IMR-90 (cell line): ENCODE data around the gene HCRTR1. TPM values are rescaled to one million over a fixed set of nuclear protein-coding genes. Genes with fewer than 3 reads are reported as not detected.

ENCODE experiments used
- ATAC-seq: fragments of 200-7000 bp; cut with Tn5 transposase; 2 replicates; pipeline ENCODE4 v1.9.1; 2020; ENCODE audit warnings: low read depth, mild to moderate bottlenecking, moderate library complexity
- BruUV-seq: library from RNA; stranded (reverse); fragments of 400-500 nt; replicated peaks from 2 replicates; lab custom pipeline; 2021; lab: Mats Ljungman, UMichigan
- CTCF ChIA-PET: fragments of 300-600 bp; formaldehyde crosslinking; extraction: SDS; loops from one replicate; lab custom pipeline; 2021; ENCODE audit warnings: antibody characterized with exemption; lab: Yijun Ruan, JAX
- POLR2A ChIA-PET: fragments of 300-600 bp; sonication (Branson Sonifier 250); formaldehyde crosslinking; loops from one replicate; lab custom pipeline; 2022; ENCODE audit warnings: antibody characterized with exemption; ENCODE audit not compliant: unreplicated experiment; lab: Charles Lee
- DNase-seq: peaks from one replicate; pipeline ENCODE4 v3.0.0; 2013
- H2AFZ ChIP-seq: replicated peaks from 2 replicates; pipeline ENCODE3; 2013; ENCODE audit warnings: low read length, mild to moderate bottlenecking; ENCODE audit not compliant: poor library complexity
- H2AK5ac ChIP-seq: 2 replicates; pipeline ENCODE4 v1.6.1; 2013; ENCODE audit warnings: low read depth, low read length, inconsistent platforms
- H2AK9ac ChIP-seq: replicated peaks from 2 replicates; pipeline ENCODE3; 2013; ENCODE audit warnings: mild to moderate bottlenecking, low read depth, low read length, moderate library complexity; ENCODE audit not compliant: poor library complexity
- H2BK120ac ChIP-seq: 2 replicates; pipeline ENCODE4 v1.6.1; 2013; ENCODE audit warnings: low read depth, low read length, inconsistent platforms
- H2BK15ac ChIP-seq: 3 replicates; pipeline ENCODE4 v1.6.1; 2013; ENCODE audit warnings: low read depth, low read length, inconsistent platforms
- H2BK20ac ChIP-seq: 2 replicates; pipeline ENCODE4 v1.6.1; 2013; ENCODE audit warnings: low read depth, mild to moderate bottlenecking, inconsistent platforms, low read length, moderate library complexity
- H2BK5ac ChIP-seq: 2 replicates; pipeline ENCODE4 v1.6.1; 2013; ENCODE audit warnings: mild to moderate bottlenecking, low read depth, low read length, inconsistent platforms; ENCODE audit not compliant: poor library complexity, severe bottlenecking
- H3K14ac ChIP-seq: replicated peaks from 2 replicates; pipeline ENCODE4 v1.6.1; 2013; ENCODE audit warnings: low read depth, low read length, inconsistent platforms
- H3K18ac ChIP-seq: 2 replicates; pipeline ENCODE4 v1.6.1; 2013; ENCODE audit warnings: low read depth, low read length, control low read depth
- H3K23ac ChIP-seq: 2 replicates; pipeline ENCODE4 v1.6.1; 2013; ENCODE audit warnings: low read depth, low read length, inconsistent platforms
- H3K27ac ChIP-seq: 2 replicates; pipeline ENCODE4 v1.5.1; 2013; ENCODE audit warnings: mild to moderate bottlenecking, control low read depth, low read length; ENCODE audit not compliant: insufficient read depth
- H3K27me3 ChIP-seq: 2 replicates; pipeline ENCODE4 v1.6.1; 2013; ENCODE audit warnings: low read length; ENCODE audit not compliant: control insufficient read depth, insufficient read depth
- H3K36me3 ChIP-seq: 2 replicates; pipeline ENCODE4 v1.6.1; 2013; ENCODE audit warnings: low read length, mixed read lengths; ENCODE audit not compliant: control insufficient read depth, insufficient read depth
- H3K4ac ChIP-seq: 2 replicates; pipeline ENCODE4 v1.6.1; 2013; ENCODE audit warnings: low read depth, low read length, inconsistent platforms
- H3K4me1 ChIP-seq: 2 replicates; pipeline ENCODE4 v1.6.1; 2013; ENCODE audit warnings: low read length, mixed read lengths; ENCODE audit not compliant: control insufficient read depth, insufficient read depth
- H3K4me2 ChIP-seq: 2 replicates; pipeline ENCODE4 v1.6.1; 2013; ENCODE audit warnings: low read depth, mild to moderate bottlenecking, control low read depth, low read length, moderate library complexity
- H3K4me3 ChIP-seq: 2 replicates; pipeline ENCODE4 v1.5.1; 2013; ENCODE audit warnings: low read depth, mild to moderate bottlenecking, control low read depth, low read length, moderate library complexity; ENCODE audit not compliant: insufficient read depth
- H3K56ac ChIP-seq: 2 replicates; pipeline ENCODE4 v1.6.1; 2013; ENCODE audit warnings: low read length, inconsistent platforms; ENCODE audit not compliant: insufficient read depth; ENCODE audit errors: extremely low read depth
- H3K79me1 ChIP-seq, 2 experiments: 2 replicates each; pipeline ENCODE4 v1.6.1; 2013; ENCODE audit warnings: low read length in 2 of 2, inconsistent platforms in 1 of 2, low read depth in 1 of 2
- H3K9ac ChIP-seq: 2 replicates; pipeline ENCODE4 v1.6.1; 2013; ENCODE audit warnings: low read depth, low read length, control low read depth
- H3K9me1 ChIP-seq: 2 replicates; pipeline ENCODE4 v1.6.1; 2013; ENCODE audit warnings: low read length, inconsistent platforms; ENCODE audit not compliant: insufficient read depth
- H3K9me3 ChIP-seq: 2 replicates; pipeline ENCODE4 v1.6.1; 2013; ENCODE audit warnings: low read length; ENCODE audit not compliant: control insufficient read depth, insufficient read depth
- H4K20me1 ChIP-seq: 2 replicates; pipeline ENCODE4 v1.6.1; 2013; ENCODE audit warnings: low read length, inconsistent platforms; ENCODE audit not compliant: insufficient read depth
- H4K5ac ChIP-seq: 2 replicates; pipeline ENCODE4 v1.6.1; 2013; ENCODE audit warnings: mild to moderate bottlenecking, low read depth, low read length, control low read depth
- H4K8ac ChIP-seq, 2 experiments: 2 replicates each; pipeline ENCODE4 v1.6.1; 2013; ENCODE audit warnings: low read depth in 2 of 2, low read length in 2 of 2, control low read depth in 1 of 2, inconsistent platforms in 1 of 2
- H4K91ac ChIP-seq: 2 replicates; pipeline ENCODE4 v1.6.1; 2013; ENCODE audit warnings: low read depth, low read length, inconsistent platforms; ENCODE audit not compliant: insufficient read depth
- MAZ ChIP-seq: IDR thresholded peaks from 2 replicates; pipeline ENCODE4 v1.6.1; 2012; ENCODE audit warnings: low read depth, mild to moderate bottlenecking, low read length, improper control_type of control experiment, moderate library complexity, borderline replicate concordance
- RAD21 ChIP-seq: IDR thresholded peaks from 2 replicates; pipeline ENCODE4 v1.6.1; 2012; ENCODE audit warnings: low read length, improper control_type of control experiment
- SMC3 ChIP-seq: fragments of 150-350 bp; IDR thresholded peaks from 2 replicates; pipeline ENCODE4 v1.6.1; 2016; ENCODE audit warnings: low read depth, mild to moderate bottlenecking, antibody characterized with exemption, low read length, moderate library complexity
- USF2 ChIP-seq: fragments of 150-350 bp; IDR thresholded peaks from 2 replicates; pipeline ENCODE4 v1.6.1; 2017; ENCODE audit warnings: mild to moderate bottlenecking, antibody characterized with exemption, low read length, low read depth
- WGBS, 2 experiments: methylation state at CpG; one replicate each; pipeline versions ENCODE4 v1.1.5 to v1.1.7; 2013; ENCODE audit warnings: missing lambda C conversion rate in 2 of 2; ENCODE audit not compliant: insufficient read length in 1 of 2; ENCODE audit errors: extremely low coverage in 2 of 2; 5-methylcytosine and 5-hydroxymethylcytosine counted together
- dilution Hi-C: fragments of 300-500 bp; cut with HindIII; formaldehyde crosslinking; loops from one replicate; pipeline ENCODE4 v1.14.3; 2018; ENCODE audit warnings: low sequenced_read_pairs; ENCODE audit not compliant: unreplicated experiment
- in situ Hi-C: fragments of 300-500 bp; cut with MboI; formaldehyde crosslinking; loops from 3 replicates; pipeline ENCODE4 v1.14.3; 2019; ENCODE audit warnings: low sequenced_read_pairs, inconsistent platforms, mixed read lengths
- intact Hi-C: fragments of 100-400 bp; cut with micrococcal nuclease; formaldehyde crosslinking; loops from 2 replicates; pipeline ENCODE4 v1.10.0; 2022
- polyA plus RNA-seq, 3 experiments: library from polyadenylated mRNA; depleted of rRNA; stranded (reverse); fragments of >200 nt; gene quantifications; 2 replicates each; pipeline ENCODE4 v1.2.3, GENCODE V29; 2012; ENCODE audit warnings: low replicate concordance in 1 of 3
- total RNA-seq: library from RNA; depleted of rRNA; stranded (reverse); fragments of >200 nt; gene quantifications from 2 replicates; pipeline ENCODE4 v1.2.3, GENCODE V29; 2012

HCRTR1 gene
- total and polyA plus RNA-seq, 2 of the 4 experiments (the other 2 are of a cell fraction) = not detected

GRCh38 chr1:31621498-31621820 is 4.0 kb downstream of the HCRTR1 start:
- 0 out of 2 replicates have a peak, but pooled peaks cover 9% of the 10 kb centered on the region for H3K9me1 ChIP-seq
- no peak overlapping the region for H2AFZ ChIP-seq
- no peak overlapping the region for H3K4me2 ChIP-seq
- H2BK120ac ChIP-seq = no peak overlapping the region
- H3K9me3 ChIP-seq = no peaks in the 10 kb centered on the region
- H3K9ac ChIP-seq = no peak overlapping the region
- no peaks in the 10 kb centered on the region for H3K79me1 ChIP-seq
- 0 out of 2 replicates have a peak, but pooled peaks cover 9% of the 10 kb centered on the region for H4K20me1 ChIP-seq
- H4K5ac ChIP-seq = no peak overlapping the region
- intact Hi-C loops (no loop called here), in situ Hi-C loops (no loop called here), dilution Hi-C loops (no loop called here)
- H2BK15ac ChIP-seq = no peak overlapping the region
- no peak overlapping the region for H4K91ac ChIP-seq
- H2AK5ac ChIP-seq = no peak overlapping the region
- TF ChIP-seq MAZ (no peak), RAD21 (no peak), USF2 (no peak), SMC3 (no peak)
- POLR2A ChIA-PET = interaction anchor here (0.6 kb wide), 1 partner anchor 9 kb away, joined by 3 read pairs; no protein-coding TSS in a partner anchor
- no peaks in the 10 kb centered on the region for H3K36me3 ChIP-seq
- H2BK20ac ChIP-seq = no peak overlapping the region
- CTCF ChIA-PET = interaction anchor here (1.3 kb wide), 1 partner anchor 9 kb away, joined by 3 read pairs; no protein-coding TSS in a partner anchor
- no peak overlapping the region for H3K23ac ChIP-seq
- no peak overlapping the region for H3K27ac ChIP-seq
- H3K27me3 ChIP-seq = peaks cover 23% of the 10 kb centered on the region
- ATAC-seq (no peak), DNase-seq (no peak)
- H2BK5ac ChIP-seq = no peak overlapping the region
- no peak overlapping the region for H3K4ac ChIP-seq
- WGBS, 2 experiments = no CpG with 5 or more reads among the region's 5 CpGs
- H3K4me1 ChIP-seq = peaks cover 4% of the 10 kb centered on the region
- H2AK9ac ChIP-seq = no peak overlapping the region
- H3K18ac ChIP-seq = no peak overlapping the region
- H3K4me3 ChIP-seq = no peak overlapping the region
- no peak overlapping the region for H3K56ac ChIP-seq
- no peak overlapping the region for H3K14ac ChIP-seq
- no TSS peak for BruUV-seq
- no peak overlapping the region for H4K8ac ChIP-seq
